Uterus (tissue), 2 donors: ENCODE data around the gene ANKRD34B.

ENCODE experiments used
- CTCF ChIP-seq, 4 experiments: fragments of 200-600 bp in 2 of 4; fragments of 450-650 bp in 2 of 4; sonication (generic) in 2 of 4; IDR thresholded peaks; one replicate each; pipeline ENCODE4 v1.5.1; 2016 to 2019; ENCODE audit warnings: antibody characterized with exemption in 4 of 4, mild to moderate bottlenecking in 2 of 4, moderate library complexity in 1 of 4
- POLR2A ChIP-seq, 2 donors: fragments of 450-650 bp; IDR thresholded peaks; one replicate each; pipeline ENCODE4 v1.6.1; 2016; ENCODE audit warnings: antibody characterized with exemption in 2 of 2, mild to moderate bottlenecking in 1 of 2, moderate library complexity in 1 of 2

- TF ChIP-seq CTCF (IDR thresholded peaks at IDR 0.05) = no peak
- no peak for TF ChIP-seq POLR2A (IDR thresholded peaks at IDR 0.05)
Measured at GRCh38 chr5:80607832-80608231, 37.8 kb upstream of the ANKRD34B start.
